NT2/D1 (cell line): ENCODE measurements around the gene RAB5IF.

ENCODE experiments used
- DNase-seq: peaks from one replicate; pipeline ENCODE4 v3.0.0-alpha.2; 2011; ENCODE audit warnings: low read depth, low spot score
- H3K27me3 ChIP-seq: 2 replicates; pipeline ENCODE4 v1.6.0; 2011; ENCODE audit warnings: mild to moderate bottlenecking; ENCODE audit not compliant: insufficient read length, insufficient read depth
- H3K36me3 ChIP-seq: 2 replicates; pipeline ENCODE4 v1.6.1; 2011; ENCODE audit warnings: mild to moderate bottlenecking, low read length, mixed read lengths; ENCODE audit not compliant: insufficient read depth, insufficient read length
- H3K4me1 ChIP-seq: 2 replicates; pipeline ENCODE4 v1.5.1; 2011; ENCODE audit not compliant: insufficient read depth, insufficient read length
- H3K4me3 ChIP-seq: 2 replicates; pipeline ENCODE4 v1.5.1; 2011; ENCODE audit warnings: low read depth; ENCODE audit not compliant: insufficient read length
- H3K9ac ChIP-seq: 2 replicates; pipeline ENCODE4 v1.6.0; 2011; ENCODE audit warnings: low read depth; ENCODE audit not compliant: insufficient read length
- H3K9me3 ChIP-seq: 2 replicates; pipeline ENCODE4 v1.5.1; 2011; ENCODE audit warnings: mild to moderate bottlenecking, low read length; ENCODE audit not compliant: insufficient read depth
- SUZ12 ChIP-seq: IDR thresholded peaks from 2 replicates; pipeline ENCODE4 v1.6.1; 2011; ENCODE audit not compliant: insufficient read length, insufficient read depth; ENCODE audit errors: extremely low read depth
- YY1 ChIP-seq: IDR thresholded peaks from 2 replicates; pipeline ENCODE4 v1.6.1; 2011; ENCODE audit not compliant: insufficient read length, insufficient read depth
- ZNF274 ChIP-seq: IDR thresholded peaks from 2 replicates; pipeline ENCODE4 v1.6.1; 2011; ENCODE audit warnings: mild to moderate bottlenecking, low read depth, low read length

RAB5IF gene

DNA sequence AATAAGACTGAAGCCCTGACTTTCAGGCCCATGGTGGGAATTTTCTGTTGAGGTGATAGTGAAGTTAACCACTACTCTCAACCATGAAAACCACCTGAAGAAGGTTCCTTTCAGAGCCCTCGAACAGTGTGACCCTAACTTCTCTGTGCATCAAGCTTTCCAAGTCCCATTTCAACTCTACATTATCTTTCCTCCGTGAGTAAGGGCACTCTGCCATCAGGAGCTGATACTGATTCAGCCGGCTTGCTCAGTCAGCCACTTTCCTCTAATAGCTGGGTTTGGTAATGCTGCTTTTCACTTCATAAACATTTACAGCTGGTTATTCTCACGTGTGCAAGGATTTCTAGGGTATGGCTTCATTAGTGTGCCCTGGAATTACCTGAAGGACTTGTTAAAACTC lies 51.2 kb downstream of the RAB5IF start:
- Histone ChIP-seq H3K9me3 (no peaks in the 10 kb centered on the region), H3K36me3 (peaks cover 30% of the 10 kb centered on the region), H3K4me3 (no peak overlapping the region), H3K9ac (no peak overlapping the region), H3K27me3 (no peaks in the 10 kb centered on the region), H3K4me1 (peaks cover 5% of the 10 kb centered on the region)
- DNase-seq: no peak
- TF ChIP-seq ZNF274: no peak
- TF ChIP-seq SUZ12: no peak
- no peak for TF ChIP-seq YY1

DNA sequence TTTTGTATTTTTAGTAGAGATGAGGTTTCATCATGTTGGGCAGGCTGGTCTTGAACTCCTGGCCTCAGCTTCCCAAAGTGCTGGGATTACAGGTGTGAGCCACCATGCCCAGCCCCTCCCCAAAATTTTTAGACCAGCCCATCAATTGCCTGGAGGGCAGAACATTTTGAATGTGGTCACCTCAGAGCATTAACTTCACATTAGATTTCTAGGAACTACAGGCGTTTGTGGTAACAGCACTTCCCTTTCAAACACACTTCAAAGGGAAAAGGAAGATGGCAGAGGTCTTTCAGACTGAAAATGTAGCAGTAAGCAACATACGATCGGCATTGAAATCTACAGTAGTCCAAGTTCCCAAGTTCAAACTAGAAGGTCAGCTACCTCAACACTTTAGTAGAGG lies 52.7 kb downstream of the RAB5IF start:
- DNase-seq: no peak
- Histone ChIP-seq H3K4me3 (no peak overlapping the region), H3K36me3 (peaks cover 21% of the 10 kb centered on the region), H3K4me1 (peaks cover 5% of the 10 kb centered on the region), H3K27me3 (no peaks in the 10 kb centered on the region), H3K9me3 (no peaks in the 10 kb centered on the region), H3K9ac (no peak overlapping the region)
- TF ChIP-seq SUZ12 (no peak), YY1 (no peak), ZNF274 (no peak)
